ENCODE results near the gene TFCP2L1.

DNA sequence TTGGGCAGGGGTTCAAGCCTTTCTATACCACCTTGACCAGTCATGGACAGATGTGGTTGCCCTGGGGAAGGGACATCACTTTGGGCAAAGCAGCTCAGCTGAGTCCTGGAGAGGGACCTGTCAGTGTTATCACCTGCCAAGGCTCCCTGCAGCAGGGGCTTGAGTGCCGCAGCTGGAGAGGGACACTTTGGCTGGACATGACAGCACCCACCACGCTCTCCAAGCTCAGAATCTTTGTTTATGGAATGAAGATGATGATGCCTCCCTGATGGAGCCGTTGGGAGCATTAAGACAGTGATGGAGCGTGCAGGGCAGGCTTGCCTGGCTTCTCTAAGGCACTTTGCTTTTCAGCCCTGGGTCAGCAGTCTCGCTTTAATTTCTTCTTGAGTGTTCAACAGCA is 4.3 kb upstream of the TFCP2L1 start:
- TF ChIP-seq CTCF (conservative IDR thresholded peaks at IDR 0.05): no peak
- no peak for TF ChIP-seq ZFX (IDR thresholded peaks at IDR 0.05)

Data from C4-2B (cell line).